ENCODE data around the gene EFNB1. TPM values are rescaled to one million over a fixed set of nuclear protein-coding genes. Genes with fewer than 3 reads are reported as not detected.

Gene EFNB1
- polyA plus RNA-seq, 1 donor (not counting 4 experiments of a cell fraction or from before 2014, with no cell fraction given), result 90.3 TPM

- FAIRE-seq (no peak), DNase-seq (ENCODE audit: low read depth, low spot score) (no peak)
- no peaks in the 10 kb centered on the region for H3K9me3 ChIP-seq (ENCODE audit: control insufficient read depth, low read depth, low read length)
- no peak overlapping the region for H2AFZ ChIP-seq (ENCODE audit: control insufficient read depth, low read length)
- no peak overlapping the region for H3K9ac ChIP-seq (ENCODE audit: control insufficient read depth, extremely low read depth, insufficient read depth, low read length)
- H3K4me2 ChIP-seq (ENCODE audit: control insufficient read depth, extremely low read depth, insufficient read depth, low read depth, low read length), result no peak overlapping the region
- H3K4me3 ChIP-seq (ENCODE audit: control insufficient read depth in 2 of 3, extremely low read depth in 1 of 3, insufficient read depth in 2 of 3, low read depth in 1 of 3, low read length in 3 of 3), result no peak overlapping the region
- no peaks in the 10 kb centered on the region for H3K36me3 ChIP-seq (ENCODE audit: control insufficient read depth in 2 of 2, extremely low read depth in 1 of 2, insufficient read depth in 2 of 2, low read length in 2 of 2)
- H3K27me3 ChIP-seq (ENCODE audit: control insufficient read depth, extremely low read depth, insufficient read depth, low read length), result no peaks in the 10 kb centered on the region
- dilution Hi-C loops (cut with MboI; ENCODE audit: extremely low pct_ligation_motif_present, low sequenced_read_pairs), result no loop called here
- H3K79me2 ChIP-seq (ENCODE audit: control insufficient read depth, insufficient read depth, low read length), result no peaks in the 10 kb centered on the region
- H3K9me1 ChIP-seq (ENCODE audit: control insufficient read depth, extremely low read depth, insufficient read depth, low read length), result no peaks in the 10 kb centered on the region
- no peaks in the 10 kb centered on the region for H3K4me1 ChIP-seq (ENCODE audit: control insufficient read depth, extremely low read depth, insufficient read depth, low read length)
- no peak overlapping the region for H3K27ac ChIP-seq (ENCODE audit: control insufficient read depth, insufficient read depth, low read length)
- H4K20me1 ChIP-seq (ENCODE audit: control insufficient read depth, extremely low read depth, insufficient read depth, low read length), result no peaks in the 10 kb centered on the region
- no peak for TF ChIP-seq EZH2 (IDR thresholded peaks at IDR 0.05; ENCODE audit: low read length)
- TF ChIP-seq CTCF (optimal IDR thresholded peaks at IDR 0.05 in 1 of 3, IDR thresholded peaks at IDR 0.05 in 1 of 3, conservative IDR thresholded peaks at IDR 0.05 in 1 of 3; ENCODE audit: extremely low read depth in 1 of 3, insufficient read depth in 2 of 3, low read length in 3 of 3), result no peak
Measured at GRCh38 chrX:68792083-68792482, 36.7 kb upstream of the EFNB1 start.

GRCh38 chrX:68794461-68794860 is 34.4 kb upstream of the EFNB1 start:
- H3K4me3 ChIP-seq (ENCODE audit: control insufficient read depth in 2 of 3, extremely low read depth in 1 of 3, insufficient read depth in 2 of 3, low read depth in 1 of 3, low read length in 3 of 3), result no peak overlapping the region
- H3K27ac ChIP-seq (ENCODE audit: control insufficient read depth, insufficient read depth, low read length), result no peak overlapping the region
- H3K4me1 ChIP-seq (ENCODE audit: control insufficient read depth, extremely low read depth, insufficient read depth, low read length), result no peaks in the 10 kb centered on the region
- DNase-seq (ENCODE audit: low read depth, low spot score), result no peak
- FAIRE-seq, result no peak
- H4K20me1 ChIP-seq (ENCODE audit: control insufficient read depth, extremely low read depth, insufficient read depth, low read length), result no peaks in the 10 kb centered on the region
- H3K36me3 ChIP-seq (ENCODE audit: control insufficient read depth in 2 of 2, extremely low read depth in 1 of 2, insufficient read depth in 2 of 2, low read length in 2 of 2), result no peaks in the 10 kb centered on the region
- no peaks in the 10 kb centered on the region for H3K27me3 ChIP-seq (ENCODE audit: control insufficient read depth, extremely low read depth, insufficient read depth, low read length)
- no peak overlapping the region for H3K4me2 ChIP-seq (ENCODE audit: control insufficient read depth, extremely low read depth, insufficient read depth, low read depth, low read length)
- no peak overlapping the region for H2AFZ ChIP-seq (ENCODE audit: control insufficient read depth, low read length)
- dilution Hi-C loops (cut with MboI; ENCODE audit: extremely low pct_ligation_motif_present, low sequenced_read_pairs), result no loop called here
- H3K79me2 ChIP-seq (ENCODE audit: control insufficient read depth, insufficient read depth, low read length), result no peaks in the 10 kb centered on the region
- TF ChIP-seq EZH2 (IDR thresholded peaks at IDR 0.05; ENCODE audit: low read length) (no peak), CTCF (optimal IDR thresholded peaks at IDR 0.05 in 1 of 3, IDR thresholded peaks at IDR 0.05 in 1 of 3, conservative IDR thresholded peaks at IDR 0.05 in 1 of 3; ENCODE audit: extremely low read depth in 1 of 3, insufficient read depth in 2 of 3, low read length in 3 of 3) (no peak)
- H3K9me3 ChIP-seq (ENCODE audit: control insufficient read depth, low read depth, low read length), result no peaks in the 10 kb centered on the region
- no peaks in the 10 kb centered on the region for H3K9me1 ChIP-seq (ENCODE audit: control insufficient read depth, extremely low read depth, insufficient read depth, low read length)
- H3K9ac ChIP-seq (ENCODE audit: control insufficient read depth, extremely low read depth, insufficient read depth, low read length), result no peak overlapping the region
